GM21390 (cell line): ENCODE data around the gene ZIC1.

Source experiments
- ATAC-seq: cut with Tn5 transposase; IDR thresholded peaks from one replicate; pipeline ENCODE4 v1.9.1; 2021; ENCODE audit not compliant: unreplicated experiment

ZIC1 gene

GRCh38 chr3:147409143-147410115, at the start of gene ZIC1:
ZIC1 (plus strand) TSS chr3:147409365; CDS start chr3:147410113, 748 bp downstream.
- ATAC-seq: no peak

- no peak for ATAC-seq
Measured at GRCh38 chr3:147360051-147360439, 49.1 kb upstream of the ZIC1 start.

- ATAC-seq: no peak
Measured at GRCh38 chr3:147360646-147361453, 48.3 kb upstream of the ZIC1 start.

GRCh38 chr3:147361454-147362420, 47.4 kb upstream of the ZIC1 start:
- peak; percentile 76 for ATAC-seq

GRCh38 chr3:147364771-147365170, 44.4 kb upstream of the ZIC1 start:
- no peak for ATAC-seq

GRCh38 chr3:147365196-147366115, 43.7 kb upstream of the ZIC1 start:
- ATAC-seq: no peak

GRCh38 chr3:147367676-147368075, 41.5 kb upstream of the ZIC1 start:
- ATAC-seq: no peak

GRCh38 chr3:147368151-147368550, 41.0 kb upstream of the ZIC1 start:
- ATAC-seq: no peak

GRCh38 chr3:147368561-147369221, 40.5 kb upstream of the ZIC1 start:
- no peak for ATAC-seq

GRCh38 chr3:147369231-147369630, 39.9 kb upstream of the ZIC1 start:
- ATAC-seq: no peak

GRCh38 chr3:147369661-147370123, 39.5 kb upstream of the ZIC1 start:
- no peak for ATAC-seq

- ATAC-seq: no peak
Measured at GRCh38 chr3:147370349-147370748, 38.8 kb upstream of the ZIC1 start.

GRCh38 chr3:147371140-147371539, 38.0 kb upstream of the ZIC1 start:
- no peak for ATAC-seq

GRCh38 chr3:147371771-147372340, 37.3 kb upstream of the ZIC1 start:
- no peak for ATAC-seq

- ATAC-seq: no peak
Measured at GRCh38 chr3:147372525-147373027, 36.6 kb upstream of the ZIC1 start.

GRCh38 chr3:147373301-147373700, 35.9 kb upstream of the ZIC1 start:
- no peak for ATAC-seq

GRCh38 chr3:147377412-147378367, 31.5 kb upstream of the ZIC1 start:
- ATAC-seq: no peak
